ENCODE data around the gene AKNAD1. TPM values are rescaled to one million over a fixed set of nuclear protein-coding genes. Genes with fewer than 3 reads are reported as not detected.
A peak's percentile ranks its signal among the peaks of the same experiment; 100 is the strongest.

The AKNAD1 gene
- total RNA-seq, 1 donor from 2014 or later: not detected

- no peak for DNase-seq (ENCODE audit: low spot score)
- peaks cover 24% of the 10 kb centered on the region for H3K4me1 Mint-ChIP-seq (ENCODE audit: low read depth)
- H3K27ac Mint-ChIP-seq: no peak overlapping the region
- peaks cover 12% of the 10 kb centered on the region for H3K36me3 Mint-ChIP-seq (ENCODE audit: low read depth)
- H3K9me3 Mint-ChIP-seq: no peaks in the 10 kb centered on the region
- H3K4me3 Mint-ChIP-seq (ENCODE audit: low read depth): no peak overlapping the region
- intact Hi-C loops (cut with micrococcal nuclease): no loop called here
- H3K27me3 Mint-ChIP-seq (ENCODE audit: low read depth): no peaks in the 10 kb centered on the region
Observed at GRCh38 chr1:108881369-108881768, 24.5 kb upstream of the AKNAD1 start.

GRCh38 chr1:108880850-108881249 is 24.0 kb upstream of the AKNAD1 start:
- Mint-ChIP-seq H3K27ac (no peak overlapping the region), H3K36me3 (ENCODE audit: low read depth) (peaks cover 10% of the 10 kb centered on the region), H3K9me3 (no peaks in the 10 kb centered on the region), H3K4me3 (ENCODE audit: low read depth) (no peak overlapping the region), H3K27me3 (ENCODE audit: low read depth) (no peaks in the 10 kb centered on the region), H3K4me1 (ENCODE audit: low read depth) (peaks cover 24% of the 10 kb centered on the region)
- DNase-seq (ENCODE audit: low spot score): no peak
- intact Hi-C loops (cut with micrococcal nuclease): no loop called here

DNA sequence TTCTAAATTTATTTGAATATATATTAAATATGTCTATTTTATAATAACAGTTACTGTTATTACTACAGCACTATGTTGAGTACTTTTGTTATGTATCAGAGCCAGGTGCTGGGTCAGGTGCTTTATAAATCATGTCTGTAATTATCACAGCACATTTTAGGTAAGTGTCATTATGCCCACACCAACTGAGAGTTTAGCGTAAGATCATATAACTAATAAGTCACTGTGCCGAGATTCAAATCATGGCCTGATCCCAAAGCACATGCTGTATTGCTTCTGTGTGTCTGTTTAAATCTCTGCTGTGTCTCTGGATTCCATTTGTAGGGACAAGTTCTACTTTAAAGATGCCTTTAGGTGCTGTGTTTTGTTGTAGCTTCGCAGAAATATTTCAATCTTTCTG is 21.8 kb upstream of the AKNAD1 start:
- intact Hi-C loops (cut with micrococcal nuclease): loop anchor here (5.0 to 10.0 kb wide), 2 partner anchors 184 to 239 kb away; partner anchors contain the start of gene PRPF38B
- no peak overlapping the region for H3K27ac Mint-ChIP-seq
- no peaks in the 10 kb centered on the region for H3K9me3 Mint-ChIP-seq
- peaks cover 10% of the 10 kb centered on the region for H3K36me3 Mint-ChIP-seq (ENCODE audit: low read depth)
- peaks cover 23% of the 10 kb centered on the region for H3K4me1 Mint-ChIP-seq (ENCODE audit: low read depth)
- H3K27me3 Mint-ChIP-seq (ENCODE audit: low read depth): peaks cover 7% of the 10 kb centered on the region
- DNase-seq (ENCODE audit: low spot score): no peak
- H3K4me3 Mint-ChIP-seq (ENCODE audit: low read depth): no peak overlapping the region

GRCh38 chr1:108878160-108878469 is 21.2 kb upstream of the AKNAD1 start:
- DNase-seq (ENCODE audit: low spot score): no peak
- Mint-ChIP-seq H3K4me3 (ENCODE audit: low read depth) (peak overlapping the region; percentile 89), H3K27me3 (ENCODE audit: low read depth) (peaks cover 7% of the 10 kb centered on the region), H3K4me1 (ENCODE audit: low read depth) (peaks cover 23% of the 10 kb centered on the region), H3K9me3 (no peaks in the 10 kb centered on the region), H3K36me3 (ENCODE audit: low read depth) (peaks cover 9% of the 10 kb centered on the region), H3K27ac (no peak overlapping the region)
- intact Hi-C loops (cut with micrococcal nuclease): loop anchor here (5.0 to 10.0 kb wide), 2 partner anchors 183 to 239 kb away; partner anchors contain the start of gene PRPF38B

DNA sequence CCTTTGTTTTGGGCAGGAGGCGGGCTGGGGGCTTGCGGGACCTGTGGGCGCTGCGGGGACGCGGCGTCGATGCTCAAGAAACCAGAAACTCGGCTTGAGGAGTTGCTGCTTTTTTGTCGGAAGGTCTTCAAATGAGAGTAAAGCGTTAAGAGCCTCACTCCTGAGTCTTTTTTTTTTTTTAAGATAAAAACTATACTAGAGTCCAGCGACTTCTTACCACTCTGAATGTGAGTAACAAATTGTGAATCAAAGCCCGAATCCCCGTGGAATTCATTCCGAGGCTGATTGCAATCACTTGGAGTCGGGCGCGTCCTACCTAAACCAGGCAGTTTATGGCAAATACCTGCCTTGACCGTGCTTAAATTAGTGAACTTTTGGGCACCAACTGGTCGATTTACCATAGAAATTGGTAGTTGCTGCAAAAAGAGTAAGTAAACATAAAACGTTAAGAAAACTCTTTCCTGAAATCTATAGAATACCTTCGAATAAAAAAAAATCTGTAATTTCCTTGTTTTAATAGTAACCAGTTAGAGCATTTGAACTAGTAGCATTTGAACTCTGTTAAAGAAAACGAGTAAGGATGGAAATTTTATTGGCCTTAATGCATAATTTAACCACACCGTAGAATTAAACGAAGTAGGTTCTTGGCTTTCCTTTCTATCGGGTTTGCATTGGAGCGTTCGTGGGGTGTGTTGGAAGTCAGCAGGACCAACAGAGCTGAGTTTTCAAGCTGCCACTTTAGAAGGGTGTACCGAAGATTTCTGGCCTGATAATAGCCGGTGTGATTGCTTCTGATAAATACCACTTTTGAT is 20.7 kb upstream of the AKNAD1 start:
- no peak for DNase-seq (ENCODE audit: low spot score)
- peaks cover 10% of the 10 kb centered on the region for H3K27me3 Mint-ChIP-seq (ENCODE audit: low read depth)
- peak overlapping the region; percentile 89 for H3K4me3 Mint-ChIP-seq (ENCODE audit: low read depth)
- peaks cover 8% of the 10 kb centered on the region for H3K36me3 Mint-ChIP-seq (ENCODE audit: low read depth)
- peak overlapping the region; percentile 66 for H3K27ac Mint-ChIP-seq
- peaks cover 23% of the 10 kb centered on the region for H3K4me1 Mint-ChIP-seq (ENCODE audit: low read depth)
- H3K9me3 Mint-ChIP-seq: no peaks in the 10 kb centered on the region
- intact Hi-C loops (cut with micrococcal nuclease): loop anchor here (5.0 to 10.0 kb wide), 2 partner anchors 183 to 240 kb away; partner anchors contain the start of gene PRPF38B

DNA sequence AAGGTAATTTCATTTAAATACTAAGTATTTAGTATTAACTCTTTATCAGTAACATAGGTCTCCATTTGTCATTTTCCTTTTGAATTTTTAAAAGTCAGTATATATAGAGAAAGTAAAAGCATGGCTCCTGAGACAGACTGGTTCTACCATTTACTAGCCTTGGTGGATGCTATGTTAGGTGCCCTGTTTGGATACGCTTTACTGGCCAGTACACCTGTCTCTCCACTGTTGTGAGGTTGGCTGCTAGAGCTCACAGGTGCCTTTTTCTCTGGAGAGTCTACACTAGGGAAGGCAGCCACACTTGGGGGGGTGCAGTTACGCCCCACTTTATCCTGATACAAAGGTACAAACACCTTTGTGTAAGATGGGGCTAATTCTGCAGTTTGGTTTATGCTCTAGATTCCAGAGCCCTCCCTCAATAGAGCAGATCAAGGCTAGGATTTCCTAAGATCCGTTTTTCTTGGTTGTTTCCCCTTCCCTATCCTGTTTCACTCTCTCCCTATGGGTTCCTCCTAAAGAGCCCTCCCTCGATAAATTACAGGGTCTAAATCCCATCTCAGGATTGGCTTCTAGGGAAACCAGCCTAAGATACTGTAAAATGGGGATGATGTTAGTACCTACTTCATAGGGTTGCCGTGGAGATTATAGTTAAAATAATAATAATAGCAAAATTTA is 14.3 kb upstream of the AKNAD1 start:
- DNase-seq (ENCODE audit: low spot score): no peak
- H3K4me1 Mint-ChIP-seq (ENCODE audit: low read depth): no peaks in the 10 kb centered on the region
- H3K9me3 Mint-ChIP-seq: no peaks in the 10 kb centered on the region
- no peak overlapping the region for H3K4me3 Mint-ChIP-seq (ENCODE audit: low read depth)
- no peaks in the 10 kb centered on the region for H3K36me3 Mint-ChIP-seq (ENCODE audit: low read depth)
- H3K27me3 Mint-ChIP-seq (ENCODE audit: low read depth): peaks cover 38% of the 10 kb centered on the region
- H3K27ac Mint-ChIP-seq: no peak overlapping the region
- intact Hi-C loops (cut with micrococcal nuclease): loop anchor here (10.0 kb wide), 1 partner anchor 176 kb away; the partner anchor contains the start of gene PRPF38B

GRCh38 chr1:108865316-108865910 is 8.5 kb upstream of the AKNAD1 start:
- DNase-seq (ENCODE audit: low spot score): no peak
- Mint-ChIP-seq H3K36me3 (ENCODE audit: low read depth) (no peaks in the 10 kb centered on the region), H3K4me1 (ENCODE audit: low read depth) (peaks cover 5% of the 10 kb centered on the region), H3K27ac (no peak overlapping the region), H3K9me3 (no peaks in the 10 kb centered on the region), H3K4me3 (ENCODE audit: low read depth) (no peak overlapping the region), H3K27me3 (ENCODE audit: low read depth) (peaks cover 23% of the 10 kb centered on the region)
- intact Hi-C loops (cut with micrococcal nuclease): no loop called here

GRCh38 chr1:108863984-108864383 is 7.1 kb upstream of the AKNAD1 start:
- H3K36me3 Mint-ChIP-seq (ENCODE audit: low read depth): no peaks in the 10 kb centered on the region

GRCh38 chr1:108862698-108863477 is 6.0 kb upstream of the AKNAD1 start:
- peaks cover 24% of the 10 kb centered on the region for H3K27me3 Mint-ChIP-seq (ENCODE audit: low read depth)
- no peak overlapping the region for H3K4me3 Mint-ChIP-seq (ENCODE audit: low read depth)
- H3K9me3 Mint-ChIP-seq: no peaks in the 10 kb centered on the region
- peaks cover 13% of the 10 kb centered on the region for H3K4me1 Mint-ChIP-seq (ENCODE audit: low read depth)
- intact Hi-C loops (cut with micrococcal nuclease): no loop called here
- H3K36me3 Mint-ChIP-seq (ENCODE audit: low read depth): no peaks in the 10 kb centered on the region
- no peak overlapping the region for H3K27ac Mint-ChIP-seq
- DNase-seq (ENCODE audit: low spot score): no peak

More at GRCh38 chr1:108863984-108864383, 7.1 kb upstream of the AKNAD1 start:
- no peaks in the 10 kb centered on the region for H3K9me3 Mint-ChIP-seq
- H3K27ac Mint-ChIP-seq: no peak overlapping the region
- intact Hi-C loops (cut with micrococcal nuclease): no loop called here
- H3K27me3 Mint-ChIP-seq (ENCODE audit: low read depth): peaks cover 26% of the 10 kb centered on the region
- peaks cover 5% of the 10 kb centered on the region for H3K4me1 Mint-ChIP-seq (ENCODE audit: low read depth)
- no peak for DNase-seq (ENCODE audit: low spot score)
- no peak overlapping the region for H3K4me3 Mint-ChIP-seq (ENCODE audit: low read depth)

GRCh38 chr1:108862017-108862610 is 5.2 kb upstream of the AKNAD1 start:
- H3K36me3 Mint-ChIP-seq (ENCODE audit: low read depth): no peaks in the 10 kb centered on the region
- DNase-seq (ENCODE audit: low spot score): no peak
- no peaks in the 10 kb centered on the region for H3K9me3 Mint-ChIP-seq
- H3K27me3 Mint-ChIP-seq (ENCODE audit: low read depth): peaks cover 18% of the 10 kb centered on the region
- intact Hi-C loops (cut with micrococcal nuclease): no loop called here
- H3K27ac Mint-ChIP-seq: no peak overlapping the region
- H3K4me3 Mint-ChIP-seq (ENCODE audit: low read depth): no peak overlapping the region
- H3K4me1 Mint-ChIP-seq (ENCODE audit: low read depth): peaks cover 13% of the 10 kb centered on the region

DNA sequence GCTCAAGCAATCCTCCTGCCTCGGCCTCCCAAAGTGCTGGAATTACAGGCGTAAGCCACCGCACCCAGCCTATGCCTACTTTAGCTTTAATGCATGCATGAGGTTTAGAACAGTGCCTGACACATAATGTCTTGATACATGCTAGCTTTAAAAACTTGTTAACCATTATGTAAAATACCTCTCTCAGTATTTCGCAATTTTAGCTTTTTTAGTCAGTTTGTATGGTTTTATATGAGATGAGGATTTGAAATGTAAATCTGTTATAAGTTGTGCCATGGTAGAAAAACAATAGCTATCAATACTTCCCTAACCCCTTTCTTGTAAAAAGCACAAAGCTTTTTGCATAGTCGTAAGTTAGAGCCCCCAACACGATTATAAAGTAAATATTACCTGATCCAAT is 4.7 kb upstream of the AKNAD1 start:
- H3K4me3 Mint-ChIP-seq (ENCODE audit: low read depth): no peak overlapping the region
- DNase-seq (ENCODE audit: low spot score): no peak
- H3K36me3 Mint-ChIP-seq (ENCODE audit: low read depth): no peaks in the 10 kb centered on the region
- H3K27ac Mint-ChIP-seq: no peak overlapping the region
- intact Hi-C loops (cut with micrococcal nuclease): no loop called here
- peaks cover 17% of the 10 kb centered on the region for H3K27me3 Mint-ChIP-seq (ENCODE audit: low read depth)
- peaks cover 13% of the 10 kb centered on the region for H3K4me1 Mint-ChIP-seq (ENCODE audit: low read depth)
- H3K9me3 Mint-ChIP-seq: no peaks in the 10 kb centered on the region

Measured in activated T-helper 2 cell treated with anti-CD3 and anti-CD28 coated beads, Interferon-gamma antibody, Interleukin-2, Interleukin-4, amounts not matched to agents 10 μg/mL and 5 μg/mL and 100 μg/mL, durations not matched to agents 14 hours and 24 hours and 36 hours (primary cell).